Measurements from ENCODE around the gene HLA-B.

DNA sequence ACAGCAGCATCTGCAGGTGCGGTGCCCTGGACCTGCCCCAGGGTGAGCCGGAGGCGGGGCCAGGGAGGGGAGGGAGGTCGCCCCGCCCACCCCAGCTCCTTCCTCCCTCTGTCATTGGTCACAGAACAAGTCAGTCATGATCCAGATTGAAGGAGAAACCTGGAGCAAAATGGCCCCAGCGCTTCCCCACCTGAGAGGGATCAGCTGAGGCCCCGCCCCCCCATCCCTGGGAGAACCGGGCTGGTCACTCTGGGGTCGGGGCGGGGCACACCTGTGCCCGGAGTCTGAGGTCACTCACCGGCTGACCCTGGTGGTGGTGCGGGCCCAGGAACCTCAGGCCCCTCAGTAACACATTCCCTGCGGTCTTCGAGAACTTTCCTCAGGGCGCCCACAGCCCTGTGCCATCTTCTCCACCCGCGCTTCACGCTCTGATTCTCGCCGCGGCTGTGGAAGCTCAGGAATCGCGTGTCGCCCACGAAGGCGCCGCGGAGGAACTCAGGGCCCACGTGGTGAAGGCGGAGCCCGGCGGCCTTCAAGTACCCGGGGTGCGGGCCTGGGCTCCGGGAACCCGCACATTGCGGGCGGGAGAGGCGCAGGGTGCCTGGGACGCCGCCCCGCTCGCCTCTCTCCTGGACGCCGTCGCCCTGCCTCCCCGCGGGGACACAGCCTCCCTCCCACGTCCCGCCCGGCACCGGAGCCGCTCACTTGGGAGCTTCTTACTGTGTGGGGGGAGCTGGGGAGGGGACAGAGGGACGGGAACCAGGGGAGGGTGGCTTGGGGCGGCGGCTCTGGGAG lies 48.7 kb downstream of the HLA-B start:
- TF ChIP-seq ZBTB26 (tag by site-specific recombination; optimal IDR thresholded peaks at IDR 0.05), result no peak
- TF ChIP-seq, protein P1, sequence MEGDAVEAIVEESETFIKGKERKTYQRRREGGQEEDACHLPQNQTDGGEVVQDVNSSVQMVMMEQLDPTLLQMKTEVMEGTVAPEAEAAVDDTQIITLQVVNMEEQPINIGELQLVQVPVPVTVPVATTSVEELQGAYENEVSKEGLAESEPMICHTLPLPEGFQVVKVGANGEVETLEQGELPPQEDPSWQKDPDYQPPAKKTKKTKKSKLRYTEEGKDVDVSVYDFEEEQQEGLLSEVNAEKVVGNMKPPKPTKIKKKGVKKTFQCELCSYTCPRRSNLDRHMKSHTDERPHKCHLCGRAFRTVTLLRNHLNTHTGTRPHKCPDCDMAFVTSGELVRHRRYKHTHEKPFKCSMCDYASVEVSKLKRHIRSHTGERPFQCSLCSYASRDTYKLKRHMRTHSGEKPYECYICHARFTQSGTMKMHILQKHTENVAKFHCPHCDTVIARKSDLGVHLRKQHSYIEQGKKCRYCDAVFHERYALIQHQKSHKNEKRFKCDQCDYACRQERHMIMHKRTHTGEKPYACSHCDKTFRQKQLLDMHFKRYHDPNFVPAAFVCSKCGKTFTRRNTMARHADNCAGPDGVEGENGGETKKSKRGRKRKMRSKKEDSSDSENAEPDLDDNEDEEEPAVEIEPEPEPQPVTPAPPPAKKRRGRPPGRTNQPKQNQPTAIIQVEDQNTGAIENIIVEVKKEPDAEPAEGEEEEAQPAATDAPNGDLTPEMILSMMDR (tag by site-specific recombination; IDR thresholded peaks at IDR 0.05), result no peak
- no peak for TF ChIP-seq ZNF670 (tag by site-specific recombination; IDR thresholded peaks at IDR 0.05; ENCODE audit: low read depth)
- no peak for TF ChIP-seq ZNF335 (tag by site-specific recombination; conservative IDR thresholded peaks at IDR 0.05)
- TF ChIP-seq ZNF449 (tag by site-specific recombination; IDR thresholded peaks at IDR 0.05), result no peak
- TF ChIP-seq ZSCAN16 (tag by site-specific recombination; IDR thresholded peaks at IDR 0.05), result no peak
- no peak for TF ChIP-seq OVOL3 (tag by site-specific recombination; IDR thresholded peaks at IDR 0.05)
- no peak for TF ChIP-seq PRDM1 (tag by site-specific recombination; IDR thresholded peaks at IDR 0.05)
- TF ChIP-seq ZNF37A (tag by site-specific recombination; IDR thresholded peaks at IDR 0.05), result no peak
- TF ChIP-seq KLF16 (tag by site-specific recombination; IDR thresholded peaks at IDR 0.05), result no peak
- TF ChIP-seq TCF7L2 (IDR thresholded peaks at IDR 0.05; ENCODE audit: borderline replicate concordance, low read depth, low read length), result no peak
- no peak for TF ChIP-seq ZNF792 (tag by site-specific recombination; IDR thresholded peaks at IDR 0.05)
- TF ChIP-seq ZBTB44 (tag by site-specific recombination; IDR thresholded peaks at IDR 0.05), result no peak

Data from HEK293 (cell line).